ENCODE results near the gene KIRREL3.
"Not testable (repeated sequence)": the region's sequence is repeated elsewhere in the genome, so short reads cannot be mapped to it uniquely, and the experiment has no call there.

The KIRREL3 gene

DNA sequence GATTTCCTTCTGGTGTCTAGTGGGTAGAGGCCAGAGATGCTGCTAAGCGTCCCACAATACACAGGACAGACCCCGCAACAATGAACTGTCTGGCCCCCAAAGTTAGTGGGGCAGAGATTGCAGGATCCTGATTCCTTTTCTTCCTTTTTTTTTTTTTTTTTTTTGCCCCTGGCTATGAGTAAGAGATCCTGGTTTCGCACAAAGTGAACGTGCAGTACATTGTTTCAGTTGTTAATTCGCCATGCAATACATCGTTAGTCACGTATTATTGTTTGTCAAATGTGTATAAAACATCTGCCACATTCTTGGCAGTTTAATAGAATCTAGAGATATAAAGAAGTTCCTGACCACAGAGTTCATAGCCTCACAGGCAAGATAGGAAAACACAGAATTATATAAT is 624.8 kb downstream of the KIRREL3 start:
- DNase-seq (ENCODE audit: low read depth, low spot score), result no peak
- no peaks in the 10 kb centered on the region for H3K9me3 ChIP-seq (ENCODE audit: insufficient read depth, low read length)
- TF ChIP-seq SUZ12 (IDR thresholded peaks at IDR 0.05; ENCODE audit: extremely low read depth, insufficient read depth, insufficient read length) (no peak), ZNF274 (IDR thresholded peaks at IDR 0.05; ENCODE audit: low read depth, low read length) (no peak), YY1 (IDR thresholded peaks at IDR 0.05; ENCODE audit: insufficient read depth, insufficient read length) (no peak)
- H3K4me3 ChIP-seq (ENCODE audit: insufficient read length, low read depth), result no peak overlapping the region
- H3K27me3 ChIP-seq (ENCODE audit: insufficient read depth, insufficient read length), result no peaks in the 10 kb centered on the region
- no peaks in the 10 kb centered on the region for H3K4me1 ChIP-seq (ENCODE audit: insufficient read depth, insufficient read length)
- H3K36me3 ChIP-seq (ENCODE audit: insufficient read depth, insufficient read length, low read length), result no peaks in the 10 kb centered on the region
- H3K9ac ChIP-seq (ENCODE audit: insufficient read length, low read depth), result no peak overlapping the region

DNA sequence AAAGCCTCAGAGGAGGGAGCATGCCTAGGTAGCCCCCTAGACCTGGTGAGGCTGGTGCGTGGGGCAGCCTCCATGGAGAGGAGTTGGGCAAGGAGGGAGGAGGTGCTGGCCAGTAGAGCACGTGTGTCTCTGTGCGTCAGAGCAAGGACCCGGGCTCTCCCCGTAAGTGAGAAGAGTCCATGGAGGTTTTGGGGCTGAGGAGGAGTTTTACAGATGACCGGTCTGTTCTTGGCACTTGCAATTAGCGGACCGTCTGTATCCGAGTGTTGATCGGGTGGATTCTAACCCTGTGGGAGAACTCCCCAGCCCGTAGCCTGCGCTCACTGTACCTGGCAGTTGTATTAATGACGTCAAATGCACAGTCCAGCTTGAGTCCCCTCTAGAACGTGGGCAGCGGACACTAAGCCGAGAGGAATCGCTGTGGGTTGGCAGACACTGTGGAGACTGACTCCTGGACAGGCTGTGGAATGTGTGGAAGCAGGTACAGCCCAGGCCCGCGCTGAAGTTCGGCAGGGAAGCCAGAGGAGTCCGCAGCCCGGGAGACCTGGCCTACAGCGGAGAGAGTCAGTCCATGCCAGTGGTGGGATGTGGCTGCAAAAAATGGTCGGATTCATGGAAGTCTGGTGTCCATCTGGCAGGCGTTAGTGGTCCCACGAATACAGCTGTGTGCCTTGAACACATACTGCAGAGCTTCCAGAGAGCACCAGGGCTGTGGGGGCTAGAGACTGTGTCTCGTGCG is 625.8 kb downstream of the KIRREL3 start:
- not testable (repeated sequence) for H3K9me3 ChIP-seq (ENCODE audit: insufficient read depth, low read length); DNase-seq (ENCODE audit: low read depth, low spot score); H3K36me3 ChIP-seq (ENCODE audit: insufficient read depth, insufficient read length, low read length); H3K27me3 ChIP-seq (ENCODE audit: insufficient read depth, insufficient read length); H3K4me1 ChIP-seq (ENCODE audit: insufficient read depth, insufficient read length); H3K4me3 ChIP-seq (ENCODE audit: insufficient read length, low read depth); H3K9ac ChIP-seq (ENCODE audit: insufficient read length, low read depth)

DNA sequence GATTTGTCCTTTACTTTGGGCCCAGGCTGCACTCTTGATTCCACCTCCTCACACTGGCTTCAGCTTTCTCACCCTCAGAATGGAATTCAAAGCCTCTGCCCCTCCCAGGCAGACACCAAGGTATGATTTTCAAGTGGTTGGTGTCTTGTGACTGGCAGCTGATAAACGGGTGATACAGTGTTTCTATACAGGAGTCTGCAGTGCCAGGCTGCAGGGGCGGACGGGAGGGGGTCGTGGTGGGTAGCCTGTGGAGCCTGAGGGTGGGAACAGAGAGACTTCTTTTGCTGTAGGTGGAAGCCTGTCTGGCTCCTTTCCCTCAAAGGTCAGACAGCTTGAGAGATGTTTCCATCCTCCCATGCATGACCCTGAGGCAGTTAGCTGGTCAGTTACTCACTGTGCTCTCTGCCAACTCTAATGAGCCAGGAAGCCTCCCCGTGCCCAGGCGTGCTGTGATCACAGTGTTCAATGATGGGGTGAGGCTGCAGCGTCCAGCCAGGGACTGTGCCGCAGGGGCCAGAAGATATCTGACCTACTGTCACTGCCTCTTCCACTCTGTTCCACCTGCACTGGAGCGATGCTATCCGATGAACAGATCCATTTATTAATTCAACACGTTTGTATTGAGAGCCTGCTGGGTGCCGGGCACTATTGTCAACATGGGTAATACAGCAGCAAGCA is 627.0 kb downstream of the KIRREL3 start:
- H3K9me3 ChIP-seq (ENCODE audit: insufficient read depth, low read length); H3K4me3 ChIP-seq (ENCODE audit: insufficient read length, low read depth); DNase-seq (ENCODE audit: low read depth, low spot score); H3K4me1 ChIP-seq (ENCODE audit: insufficient read depth, insufficient read length); H3K36me3 ChIP-seq (ENCODE audit: insufficient read depth, insufficient read length, low read length); H3K9ac ChIP-seq (ENCODE audit: insufficient read length, low read depth); H3K27me3 ChIP-seq (ENCODE audit: insufficient read depth, insufficient read length): not testable (repeated sequence)

Measured in NT2/D1 (cell line).